K562 (cell line): ENCODE data around the gene ANKS1B. TPM values are rescaled to one million over a fixed set of nuclear protein-coding genes. Genes with fewer than 3 reads are reported as not detected.

Experiments
- GATAD2B ChIP-seq: fragments of 450-650 bp; IDR thresholded peaks from 2 replicates; pipeline ENCODE4 v1.6.1; 2017; ENCODE audit warnings: mild to moderate bottlenecking, borderline replicate concordance
- RFX7 ChIP-seq: fragments of 250-450 bp; sonication (Bioruptor Pico); IDR thresholded peaks from 2 replicates; pipeline ENCODE4 v1.5.1; 2021; ENCODE audit warnings: mild to moderate bottlenecking
- SMAD2 ChIP-seq: fragments of 150-350 bp; IDR thresholded peaks from 2 replicates; pipeline ENCODE4 v1.6.1; 2014; ENCODE audit warnings: low read depth, mild to moderate bottlenecking, low read length
- SRSF3 ChIP-seq: fragments of 200-400 bp; formaldehyde crosslinking; IDR thresholded peaks from 2 replicates; pipeline ENCODE4 v1.6.1; 2016; ENCODE audit warnings: mild to moderate bottlenecking, low read length, moderate library complexity; ENCODE audit not compliant: insufficient read depth
- ZNF277 ChIP-seq: fragments of 250-450 bp; sonication (Bioruptor Pico); IDR thresholded peaks from 2 replicates; pipeline ENCODE4 v1.8.0; 2022; ENCODE audit warnings: inconsistent platforms, mild to moderate bottlenecking, moderate library complexity, borderline replicate concordance
- ZNF830 ChIP-seq: fragments of 250-450 bp; sonication (Bioruptor Pico); IDR thresholded peaks from 2 replicates; pipeline ENCODE4 v1.5.0; 2021; ENCODE audit warnings: mild to moderate bottlenecking
- polyA plus RNA-seq, 8 experiments: library from polyadenylated mRNA; depleted of rRNA in 4 of 8; stranded (reverse) in 5 of 8; unstranded in 3 of 8; fragments of >200 nt; fragmentation: Nextera tagmentation in 2 of 8; fragmentation: Illumina TruSeq in 1 of 8; extraction: Ambion mirVana in 2 of 8; extraction: Trizol in 1 of 8; gene quantifications; 2 replicates each; pipeline versions ENCODE4 v1.2.1 to v1.2.3, GENCODE V29; 2011 to 2014; ENCODE audit warnings: inconsistent platforms in 1 of 8, missing spikeins in 1 of 8
- total RNA-seq, 7 experiments: library from RNA; depleted of rRNA in 6 of 7; stranded (reverse); fragments of >200 nt in 6 of 7; fragmentation: Illumina TruSeq in 2 of 7; extraction: Trizol in 2 of 7; gene quantifications; 2 replicates each; pipeline versions ENCODE4 v1.2.1 to v1.2.3, GENCODE V29; 2011 to 2021; ENCODE audit warnings: low replicate concordance in 1 of 7
- TF ChIP-seq, protein P1 (sequence below), 2 experiments: fragments of 450-650 bp; IDR thresholded peaks; 2 replicates each; pipeline ENCODE4 v1.6.1; 2018; ENCODE audit warnings: mild to moderate bottlenecking in 2 of 2, low read depth in 1 of 2; ENCODE audit not compliant: partially characterized antibody in 2 of 2
- TF ChIP-seq, protein P2 (sequence below): fragments of 250-450 bp; sonication (Bioruptor Pico); IDR thresholded peaks from 2 replicates; pipeline ENCODE4 v1.6.1; 2021; ENCODE audit warnings: mild to moderate bottlenecking

Gene ANKS1B
- total and polyA plus RNA-seq, 9 of the 15 experiments (the other 6 are each of a cell fraction or from before 2014, with no cell fraction given), result 0.04 to 0.47 (median 0.28) TPM; not detected in 4

- TF ChIP-seq, protein P1, sequence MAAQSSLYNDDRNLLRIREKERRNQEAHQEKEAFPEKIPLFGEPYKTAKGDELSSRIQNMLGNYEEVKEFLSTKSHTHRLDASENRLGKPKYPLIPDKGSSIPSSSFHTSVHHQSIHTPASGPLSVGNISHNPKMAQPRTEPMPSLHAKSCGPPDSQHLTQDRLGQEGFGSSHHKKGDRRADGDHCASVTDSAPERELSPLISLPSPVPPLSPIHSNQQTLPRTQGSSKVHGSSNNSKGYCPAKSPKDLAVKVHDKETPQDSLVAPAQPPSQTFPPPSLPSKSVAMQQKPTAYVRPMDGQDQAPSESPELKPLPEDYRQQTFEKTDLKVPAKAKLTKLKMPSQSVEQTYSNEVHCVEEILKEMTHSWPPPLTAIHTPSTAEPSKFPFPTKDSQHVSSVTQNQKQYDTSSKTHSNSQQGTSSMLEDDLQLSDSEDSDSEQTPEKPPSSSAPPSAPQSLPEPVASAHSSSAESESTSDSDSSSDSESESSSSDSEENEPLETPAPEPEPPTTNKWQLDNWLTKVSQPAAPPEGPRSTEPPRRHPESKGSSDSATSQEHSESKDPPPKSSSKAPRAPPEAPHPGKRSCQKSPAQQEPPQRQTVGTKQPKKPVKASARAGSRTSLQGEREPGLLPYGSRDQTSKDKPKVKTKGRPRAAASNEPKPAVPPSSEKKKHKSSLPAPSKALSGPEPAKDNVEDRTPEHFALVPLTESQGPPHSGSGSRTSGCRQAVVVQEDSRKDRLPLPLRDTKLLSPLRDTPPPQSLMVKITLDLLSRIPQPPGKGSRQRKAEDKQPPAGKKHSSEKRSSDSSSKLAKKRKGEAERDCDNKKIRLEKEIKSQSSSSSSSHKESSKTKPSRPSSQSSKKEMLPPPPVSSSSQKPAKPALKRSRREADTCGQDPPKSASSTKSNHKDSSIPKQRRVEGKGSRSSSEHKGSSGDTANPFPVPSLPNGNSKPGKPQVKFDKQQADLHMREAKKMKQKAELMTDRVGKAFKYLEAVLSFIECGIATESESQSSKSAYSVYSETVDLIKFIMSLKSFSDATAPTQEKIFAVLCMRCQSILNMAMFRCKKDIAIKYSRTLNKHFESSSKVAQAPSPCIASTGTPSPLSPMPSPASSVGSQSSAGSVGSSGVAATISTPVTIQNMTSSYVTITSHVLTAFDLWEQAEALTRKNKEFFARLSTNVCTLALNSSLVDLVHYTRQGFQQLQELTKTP (IDR thresholded peaks at IDR 0.05; ENCODE audit: low read depth in 1 of 2, partially characterized antibody in 2 of 2), result no peak
- TF ChIP-seq ZNF830 (CRISPR knock-in tag) (no peak), GATAD2B (no peak), ZNF277 (CRISPR knock-in tag) (no peak), RFX7 (CRISPR knock-in tag) (no peak), SMAD2 (no peak), SRSF3 (no peak)
- TF ChIP-seq, protein P2, sequence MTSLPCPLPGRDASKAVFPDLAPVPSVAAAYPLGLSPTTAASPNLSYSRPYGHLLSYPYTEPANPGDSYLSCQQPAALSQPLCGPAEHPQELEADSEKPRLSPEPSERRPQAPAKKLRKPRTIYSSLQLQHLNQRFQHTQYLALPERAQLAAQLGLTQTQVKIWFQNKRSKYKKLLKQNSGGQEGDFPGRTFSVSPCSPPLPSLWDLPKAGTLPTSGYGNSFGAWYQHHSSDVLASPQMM (CRISPR knock-in tag), result no peak
Observed at GRCh38 chr12:99024191-99024590, 960.5 kb downstream of the ANKS1B start (continued).
